ENCODE data around the gene C2CD4A. TPM values are rescaled to one million over a fixed set of nuclear protein-coding genes. Genes with fewer than 3 reads are reported as not detected.

Gene C2CD4A
- total RNA-seq, 1 experiment from 2014 or later: not detected

- Histone ChIP-seq H3K4me1 (ENCODE audit: low read length) (no peaks in the 10 kb centered on the region), H3K9me2 (replicated peaks; ENCODE audit: insufficient read depth, low read length) (no peaks in the 10 kb centered on the region), H2AFZ (ENCODE audit: low read length) (no peak overlapping the region), H3K36me3 (ENCODE audit: insufficient read depth, low read length) (no peaks in the 10 kb centered on the region), H4K20me1 (ENCODE audit: insufficient read depth, low read depth, low read length) (no peaks in the 10 kb centered on the region), H3K27ac (ENCODE audit: low read length) (no peak overlapping the region), H3K27me3 (ENCODE audit: low read length) (no peaks in the 10 kb centered on the region), H3K9me3 (ENCODE audit: low read length) (no peaks in the 10 kb centered on the region), H3K9ac (ENCODE audit: low read length) (no peak overlapping the region), H3K4me3 (ENCODE audit: low read length) (no peak overlapping the region), H3K79me2 (ENCODE audit: low read length) (no peaks in the 10 kb centered on the region), H3K4me2 (ENCODE audit: low read depth, low read length, poor library complexity, severe bottlenecking) (no peak overlapping the region)
- no peak for DNase-seq
These were observed 32.4 kb downstream of the C2CD4A start for GRCh38 chr15:62099094-62099601.

GRCh38 chr15:62103431-62103830, 36.7 kb downstream of the C2CD4A start:
- Histone ChIP-seq H3K79me2 (ENCODE audit: low read length) (no peaks in the 10 kb centered on the region), H3K36me3 (ENCODE audit: insufficient read depth, low read length) (no peaks in the 10 kb centered on the region), H3K9me2 (replicated peaks; ENCODE audit: insufficient read depth, low read length) (no peaks in the 10 kb centered on the region), H3K9ac (ENCODE audit: low read length) (no peak overlapping the region), H3K9me3 (ENCODE audit: low read length) (no peaks in the 10 kb centered on the region), H4K20me1 (ENCODE audit: insufficient read depth, low read depth, low read length) (no peaks in the 10 kb centered on the region), H3K27ac (ENCODE audit: low read length) (no peak overlapping the region), H3K27me3 (ENCODE audit: low read length) (no peaks in the 10 kb centered on the region), H3K4me2 (ENCODE audit: low read depth, low read length, poor library complexity, severe bottlenecking) (no peak overlapping the region), H3K4me1 (ENCODE audit: low read length) (no peaks in the 10 kb centered on the region), H2AFZ (ENCODE audit: low read length) (no peak overlapping the region), H3K4me3 (ENCODE audit: low read length) (no peak overlapping the region)
- no peak for DNase-seq

GRCh38 chr15:62104401-62104800, 37.6 kb downstream of the C2CD4A start:
- Histone ChIP-seq H2AFZ (ENCODE audit: low read length) (no peak overlapping the region), H3K4me1 (ENCODE audit: low read length) (no peaks in the 10 kb centered on the region)

GRCh38 chr15:62104846-62105245, 38.1 kb downstream of the C2CD4A start:
- Histone ChIP-seq H3K27me3 (ENCODE audit: low read length) (no peaks in the 10 kb centered on the region), H3K4me3 (ENCODE audit: low read length) (no peak overlapping the region), H3K36me3 (ENCODE audit: insufficient read depth, low read length) (no peaks in the 10 kb centered on the region), H3K27ac (ENCODE audit: low read length) (no peak overlapping the region), H4K20me1 (ENCODE audit: insufficient read depth, low read depth, low read length) (no peaks in the 10 kb centered on the region), H3K9me2 (replicated peaks; ENCODE audit: insufficient read depth, low read length) (no peaks in the 10 kb centered on the region), H3K9ac (ENCODE audit: low read length) (no peak overlapping the region), H3K4me2 (ENCODE audit: low read depth, low read length, poor library complexity, severe bottlenecking) (no peak overlapping the region), H3K9me3 (ENCODE audit: low read length) (no peaks in the 10 kb centered on the region), H3K4me1 (ENCODE audit: low read length) (no peaks in the 10 kb centered on the region), H3K79me2 (ENCODE audit: low read length) (no peaks in the 10 kb centered on the region), H2AFZ (ENCODE audit: low read length) (no peak overlapping the region)
- no peak for DNase-seq

More at GRCh38 chr15:62104401-62104800, 37.6 kb downstream of the C2CD4A start:
- no peaks in the 10 kb centered on the region for H3K9me3 ChIP-seq (ENCODE audit: low read length)
- no peak for DNase-seq
- H3K9me2 ChIP-seq (replicated peaks; ENCODE audit: insufficient read depth, low read length): no peaks in the 10 kb centered on the region
- H3K27ac ChIP-seq (ENCODE audit: low read length): no peak overlapping the region
- H3K9ac ChIP-seq (ENCODE audit: low read length): no peak overlapping the region
- H3K4me3 ChIP-seq (ENCODE audit: low read length): no peak overlapping the region
- H3K27me3 ChIP-seq (ENCODE audit: low read length): no peaks in the 10 kb centered on the region
- H3K36me3 ChIP-seq (ENCODE audit: insufficient read depth, low read length): no peaks in the 10 kb centered on the region
- no peak overlapping the region for H3K4me2 ChIP-seq (ENCODE audit: low read depth, low read length, poor library complexity, severe bottlenecking)
- no peaks in the 10 kb centered on the region for H4K20me1 ChIP-seq (ENCODE audit: insufficient read depth, low read depth, low read length)
- no peaks in the 10 kb centered on the region for H3K79me2 ChIP-seq (ENCODE audit: low read length)

GRCh38 chr15:62105266-62105665, 38.5 kb downstream of the C2CD4A start:
- Histone ChIP-seq H3K27ac (ENCODE audit: low read length) (no peak overlapping the region), H3K27me3 (ENCODE audit: low read length) (no peaks in the 10 kb centered on the region), H3K9ac (ENCODE audit: low read length) (no peak overlapping the region), H3K9me3 (ENCODE audit: low read length) (no peaks in the 10 kb centered on the region), H3K9me2 (replicated peaks; ENCODE audit: insufficient read depth, low read length) (no peaks in the 10 kb centered on the region), H3K79me2 (ENCODE audit: low read length) (no peaks in the 10 kb centered on the region), H3K4me1 (ENCODE audit: low read length) (no peaks in the 10 kb centered on the region), H4K20me1 (ENCODE audit: insufficient read depth, low read depth, low read length) (no peaks in the 10 kb centered on the region), H3K36me3 (ENCODE audit: insufficient read depth, low read length) (no peaks in the 10 kb centered on the region), H3K4me3 (ENCODE audit: low read length) (no peak overlapping the region), H2AFZ (ENCODE audit: low read length) (no peak overlapping the region), H3K4me2 (ENCODE audit: low read depth, low read length, poor library complexity, severe bottlenecking) (no peak overlapping the region)
- no peak for DNase-seq

- Histone ChIP-seq H3K27ac (ENCODE audit: low read length) (no peak overlapping the region), H3K4me3 (ENCODE audit: low read length) (no peak overlapping the region), H3K79me2 (ENCODE audit: low read length) (no peaks in the 10 kb centered on the region), H4K20me1 (ENCODE audit: insufficient read depth, low read depth, low read length) (no peaks in the 10 kb centered on the region), H3K4me1 (ENCODE audit: low read length) (no peaks in the 10 kb centered on the region), H3K9ac (ENCODE audit: low read length) (no peak overlapping the region), H3K36me3 (ENCODE audit: insufficient read depth, low read length) (no peaks in the 10 kb centered on the region), H3K9me3 (ENCODE audit: low read length) (no peaks in the 10 kb centered on the region), H3K4me2 (ENCODE audit: low read depth, low read length, poor library complexity, severe bottlenecking) (no peak overlapping the region), H3K27me3 (ENCODE audit: low read length) (no peaks in the 10 kb centered on the region), H2AFZ (ENCODE audit: low read length) (no peak overlapping the region), H3K9me2 (replicated peaks; ENCODE audit: insufficient read depth, low read length) (no peaks in the 10 kb centered on the region)
- DNase-seq: no peak
These were observed 39.3 kb downstream of the C2CD4A start for GRCh38 chr15:62106096-62106495.

- no peaks in the 10 kb centered on the region for H3K9me3 ChIP-seq (ENCODE audit: low read length)
- no peak overlapping the region for H3K4me3 ChIP-seq (ENCODE audit: low read length)
- no peak overlapping the region for H3K4me2 ChIP-seq (ENCODE audit: low read depth, low read length, poor library complexity, severe bottlenecking)
- H4K20me1 ChIP-seq (ENCODE audit: insufficient read depth, low read depth, low read length): no peaks in the 10 kb centered on the region
- H3K27ac ChIP-seq (ENCODE audit: low read length): no peak overlapping the region
- DNase-seq: no peak
- no peaks in the 10 kb centered on the region for H3K9me2 ChIP-seq (replicated peaks; ENCODE audit: insufficient read depth, low read length)
- H2AFZ ChIP-seq (ENCODE audit: low read length): no peak overlapping the region
- H3K36me3 ChIP-seq (ENCODE audit: insufficient read depth, low read length): no peaks in the 10 kb centered on the region
- no peaks in the 10 kb centered on the region for H3K4me1 ChIP-seq (ENCODE audit: low read length)
- H3K79me2 ChIP-seq (ENCODE audit: low read length): no peaks in the 10 kb centered on the region
- H3K9ac ChIP-seq (ENCODE audit: low read length): no peak overlapping the region
- no peaks in the 10 kb centered on the region for H3K27me3 ChIP-seq (ENCODE audit: low read length)
These were observed 40.9 kb downstream of the C2CD4A start for GRCh38 chr15:62107571-62108121.

- Histone ChIP-seq H3K79me2 (ENCODE audit: low read length) (no peaks in the 10 kb centered on the region), H3K27ac (ENCODE audit: low read length) (no peak overlapping the region), H3K9ac (ENCODE audit: low read length) (no peak overlapping the region), H3K27me3 (ENCODE audit: low read length) (no peaks in the 10 kb centered on the region), H3K9me2 (replicated peaks; ENCODE audit: insufficient read depth, low read length) (no peaks in the 10 kb centered on the region), H4K20me1 (ENCODE audit: insufficient read depth, low read depth, low read length) (no peaks in the 10 kb centered on the region), H3K9me3 (ENCODE audit: low read length) (no peaks in the 10 kb centered on the region), H3K4me1 (ENCODE audit: low read length) (no peaks in the 10 kb centered on the region), H3K4me3 (ENCODE audit: low read length) (no peak overlapping the region), H3K36me3 (ENCODE audit: insufficient read depth, low read length) (no peaks in the 10 kb centered on the region), H3K4me2 (ENCODE audit: low read depth, low read length, poor library complexity, severe bottlenecking) (no peak overlapping the region), H2AFZ (ENCODE audit: low read length) (no peak overlapping the region)
- no peak for DNase-seq
These were observed 41.6 kb downstream of the C2CD4A start for GRCh38 chr15:62108411-62108810.

All from Karpas-422 (cell line).